ENCODE results near the gene TOMM40L.
"Not testable (repeated sequence)": the region's sequence is repeated elsewhere in the genome, so short reads cannot be mapped to it uniquely, and the experiment has no call there.

TOMM40L gene

DNA sequence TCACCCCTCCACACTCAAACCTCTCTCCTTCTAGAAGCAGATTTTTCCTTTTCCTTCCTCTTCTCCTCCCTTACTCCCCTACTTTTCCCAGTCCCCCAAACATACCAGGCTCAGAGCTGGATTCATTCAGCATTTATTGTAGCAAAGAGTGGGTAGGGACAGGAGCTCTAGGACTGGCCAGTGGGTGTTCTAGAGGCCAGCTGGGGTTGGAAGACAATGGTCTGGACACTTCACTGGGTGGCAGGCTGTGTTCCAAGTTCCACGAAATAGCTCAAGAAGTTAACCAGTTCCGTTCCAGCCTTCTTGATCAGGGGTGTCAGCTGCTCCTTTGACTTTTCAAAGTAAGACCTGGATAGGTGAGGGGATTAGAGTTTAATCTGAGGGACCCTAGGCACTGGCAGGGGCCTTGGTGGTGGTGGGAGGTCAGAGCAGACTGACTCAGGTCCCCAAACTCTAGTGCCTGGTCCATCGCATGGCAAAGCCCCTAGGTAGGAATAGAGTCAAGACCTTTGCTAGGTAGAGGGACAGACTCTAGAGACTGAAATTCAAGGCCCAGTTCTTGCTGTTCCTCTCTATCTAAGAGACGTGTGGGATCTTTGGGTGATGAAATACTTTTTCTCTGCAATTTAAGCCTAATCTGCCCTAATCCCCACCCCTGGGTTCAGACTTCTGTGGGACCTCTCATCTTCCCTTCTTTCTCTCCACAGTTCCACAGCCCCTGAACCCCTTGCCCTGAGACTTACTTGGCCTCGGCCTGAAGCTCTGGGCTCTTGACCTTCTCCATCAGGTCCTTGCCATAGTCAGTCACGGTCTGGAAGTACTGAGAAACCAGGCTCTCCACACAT lies 3.5 kb upstream of the TOMM40L start:
- DNase-seq (ENCODE audit: low read depth): no peak

GRCh38 chr1:161223805-161224694 lies 1.8 kb upstream of the TOMM40L start:
- no peak for DNase-seq (ENCODE audit: low read depth)

- not testable (repeated sequence) for DNase-seq (ENCODE audit: low read depth)
Measured at GRCh38 chr1:161224695-161225087, 1.2 kb upstream of the TOMM40L start.

GRCh38 chr1:161225178-161225533 lies 704 bp upstream of the TOMM40L start:
- DNase-seq (ENCODE audit: low read depth): no peak

DNA sequence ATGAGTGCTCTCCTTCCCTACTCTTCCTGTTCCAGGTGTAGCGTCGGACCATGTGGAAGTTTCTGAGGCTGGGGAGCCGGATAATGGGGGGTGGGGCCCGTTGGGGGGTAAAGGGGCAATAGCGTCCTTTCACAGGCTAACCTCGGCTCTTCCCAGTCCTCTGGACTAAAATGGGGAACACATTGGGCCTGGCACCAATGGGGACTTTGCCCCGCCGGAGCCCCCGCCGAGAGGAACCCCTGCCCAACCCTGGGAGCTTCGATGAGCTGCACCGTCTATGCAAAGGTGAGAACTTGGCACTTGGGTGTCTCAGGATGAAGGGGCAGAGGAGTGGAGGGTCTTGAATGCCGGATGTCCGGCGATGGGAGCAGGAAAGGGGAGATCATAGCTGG lies 456 bp downstream of the TOMM40L start:
- no peak for DNase-seq (ENCODE audit: low read depth)

DNA sequence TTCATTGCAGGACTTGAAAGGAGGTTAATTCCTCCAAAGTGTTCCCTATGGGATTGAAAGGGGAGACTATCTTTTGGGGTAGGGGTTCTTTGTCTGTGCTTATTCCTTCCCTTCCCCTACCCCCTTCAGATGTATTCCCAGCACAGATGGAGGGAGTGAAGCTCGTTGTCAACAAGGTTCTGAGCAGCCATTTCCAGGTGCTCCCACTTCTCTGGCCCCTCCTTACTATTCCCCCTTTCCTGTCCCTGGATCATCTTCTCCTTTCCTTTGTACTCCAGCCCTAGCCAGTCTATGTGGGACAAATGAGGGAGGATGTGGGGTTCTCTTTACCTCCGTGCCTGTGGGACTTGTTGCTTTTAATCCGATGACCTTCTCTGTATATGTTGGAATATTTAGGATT lies 899 bp downstream of the TOMM40L start:
- no peak for DNase-seq (ENCODE audit: low read depth)

DNA sequence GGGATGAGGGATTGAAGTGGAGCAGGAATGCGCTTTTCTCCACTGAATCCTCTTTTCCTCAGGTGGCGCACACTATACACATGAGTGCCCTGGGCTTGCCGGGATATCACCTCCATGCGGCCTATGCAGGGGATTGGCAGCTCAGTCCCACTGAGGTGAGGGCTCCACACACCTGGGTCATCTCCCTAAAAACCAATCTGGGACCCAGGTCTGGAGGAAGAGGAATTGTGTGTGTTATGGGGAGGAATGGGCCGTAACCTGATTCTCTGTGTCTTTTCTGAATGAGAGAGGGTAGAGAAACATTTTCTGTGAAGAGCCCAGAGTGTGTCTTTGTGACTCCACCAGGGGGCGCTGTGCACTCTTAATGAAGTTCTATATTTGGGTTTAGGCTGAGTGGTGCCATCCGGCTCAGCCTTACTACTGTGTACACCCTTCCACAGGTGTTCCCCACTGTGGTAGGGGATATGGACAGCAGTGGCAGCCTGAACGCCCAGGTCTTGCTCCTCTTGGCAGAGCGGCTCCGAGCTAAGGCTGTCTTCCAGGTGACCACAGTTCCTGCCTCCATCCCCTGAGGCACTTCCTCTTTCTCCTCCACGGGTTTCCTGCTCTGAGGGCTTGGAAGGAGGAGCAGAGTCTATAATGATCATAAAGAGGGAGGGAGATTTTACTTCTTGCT lies 1.5 kb downstream of the TOMM40L start:
- DNase-seq (ENCODE audit: low read depth): no peak

DNA sequence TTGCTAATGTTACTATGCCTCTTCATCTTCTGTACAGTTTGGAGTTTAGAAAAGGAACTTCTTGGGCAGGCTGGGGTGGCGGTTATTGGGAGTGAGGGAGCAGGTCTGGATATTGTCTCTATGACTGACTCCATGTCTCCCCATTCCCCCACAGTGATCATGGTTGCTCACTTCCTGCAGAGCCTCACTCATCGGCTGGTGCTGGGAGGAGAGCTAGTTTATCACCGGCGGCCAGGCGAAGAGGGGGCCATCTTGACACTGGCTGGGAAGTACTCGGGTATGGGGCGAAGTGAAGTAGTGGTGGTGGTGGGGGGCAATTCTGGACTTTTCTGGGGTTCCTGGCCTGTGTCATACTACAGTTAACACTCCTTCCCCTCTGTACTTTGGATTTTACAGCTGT lies 2.2 kb downstream of the TOMM40L start:
- DNase-seq (ENCODE audit: low read depth): no peak

GRCh38 chr1:161229896-161230295 lies 4.0 kb downstream of the TOMM40L start:
- DNase-seq (ENCODE audit: low read depth): no peak

- no peak for DNase-seq (ENCODE audit: low read depth)
Measured at GRCh38 chr1:161230762-161231161, 4.9 kb downstream of the TOMM40L start.

- no peak for DNase-seq (ENCODE audit: low read depth)
Measured at GRCh38 chr1:161233102-161233501, 7.2 kb downstream of the TOMM40L start.

GRCh38 chr1:161235957-161236775 lies 10.3 kb downstream of the TOMM40L start:
- no peak for DNase-seq (ENCODE audit: low read depth)

DNA sequence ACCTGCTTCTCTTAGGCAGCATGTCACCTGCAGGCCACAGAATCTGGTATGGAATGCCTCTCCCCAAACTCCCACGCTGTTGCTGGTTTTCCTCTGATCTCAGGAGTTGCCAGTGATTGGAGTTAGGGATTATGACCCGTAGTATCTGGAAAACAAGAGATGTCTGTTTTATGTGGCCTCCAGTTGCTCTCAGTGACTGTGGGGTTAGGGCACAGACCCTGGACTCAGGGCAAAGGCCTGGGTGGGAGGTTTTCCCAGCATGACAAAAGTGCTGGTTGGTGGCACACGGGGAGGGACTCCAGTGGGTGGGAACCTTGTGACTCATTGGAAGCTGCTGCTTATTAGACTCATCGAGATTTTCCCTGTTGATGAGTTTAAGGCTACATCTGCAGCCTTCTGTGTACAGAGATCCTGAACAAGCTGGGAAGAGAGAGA lies 12.2 kb downstream of the TOMM40L start, which contains the start of gene NR1I3:
Gene NR1I3 (minus strand): TSS at position 165 of the 435 bp plus-strand sequence. CDS start 1,638 bp downstream, outside the sequence.
- DNase-seq (ENCODE audit: low read depth): no peak

DNA sequence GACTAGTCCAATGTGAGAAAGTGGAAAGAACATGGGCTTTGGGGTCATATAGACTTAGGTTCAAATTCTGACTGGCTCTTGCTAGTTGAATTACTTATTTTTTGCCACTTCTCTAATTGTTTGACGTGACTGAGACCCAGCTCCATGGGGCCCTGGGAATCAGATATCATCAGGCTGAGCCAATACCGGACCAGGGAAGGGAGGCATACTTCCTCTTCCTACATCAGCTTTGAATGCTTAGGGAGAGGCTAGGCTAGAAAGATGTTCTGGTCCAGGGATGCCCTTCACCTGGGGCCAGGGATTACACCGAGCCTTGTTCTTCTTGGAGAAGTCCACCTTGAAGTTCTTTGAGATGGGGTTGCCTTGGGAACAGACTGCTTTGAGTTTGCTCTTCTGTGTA lies 15.8 kb downstream of the TOMM40L start:
- no peak for DNase-seq (ENCODE audit: low read depth)

DNA sequence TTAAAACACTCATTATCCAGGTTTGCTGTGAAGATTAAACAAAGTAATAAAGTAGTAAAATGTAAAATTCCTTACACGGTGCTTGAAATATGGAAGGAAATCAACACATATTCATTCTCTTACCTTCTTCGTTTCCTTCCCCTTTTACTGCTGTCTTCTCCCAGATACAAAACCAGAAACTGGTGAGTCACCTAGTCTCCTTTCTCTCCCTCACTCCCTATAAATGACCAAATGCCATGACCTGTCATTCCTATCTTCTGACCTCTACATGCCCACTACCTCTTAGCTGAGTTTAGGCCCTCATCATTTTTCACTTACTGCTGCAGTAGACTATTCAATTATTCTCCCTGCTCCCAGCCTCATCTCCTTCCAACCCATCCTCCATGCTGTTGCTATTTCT lies 16.5 kb downstream of the TOMM40L start:
- DNase-seq (ENCODE audit: low read depth): peak; percentile 23

GRCh38 chr1:161244888-161245287 lies 19.0 kb downstream of the TOMM40L start:
- no peak for DNase-seq (ENCODE audit: low read depth)

- not testable (repeated sequence) for DNase-seq (ENCODE audit: low read depth)
Measured at GRCh38 chr1:161250100-161250499, 24.2 kb downstream of the TOMM40L start.

GRCh38 chr1:161250829-161251228 lies 25.0 kb downstream of the TOMM40L start:
- DNase-seq (ENCODE audit: low read depth): no peak

DNA sequence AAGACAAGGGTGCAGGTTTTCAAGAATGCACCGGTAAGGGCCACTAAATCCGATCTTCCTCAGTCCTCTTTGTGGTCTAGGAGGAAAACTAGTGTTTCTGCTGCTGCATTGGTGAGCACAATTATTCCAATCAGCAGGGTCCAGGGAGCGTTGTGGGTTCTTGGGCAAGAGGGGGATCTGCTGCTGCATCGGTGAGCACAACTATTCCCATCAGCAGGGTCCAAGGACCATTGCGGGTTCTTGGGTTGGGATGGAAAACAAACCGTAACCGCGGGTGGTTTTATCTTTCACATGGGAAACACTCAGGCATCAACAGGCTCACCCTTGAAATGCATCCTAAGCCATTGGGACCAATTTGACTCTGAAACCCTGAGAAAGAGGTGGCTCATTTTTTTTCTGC lies 25.7 kb downstream of the TOMM40L start:
- no peak for DNase-seq (ENCODE audit: low read depth)

- not testable (repeated sequence) for DNase-seq (ENCODE audit: low read depth)
Measured at GRCh38 chr1:161255302-161255701, 29.4 kb downstream of the TOMM40L start.

GRCh38 chr1:161255955-161256520 lies 30.2 kb downstream of the TOMM40L start:
- not testable (repeated sequence) for DNase-seq (ENCODE audit: low read depth)
